HEK293T (cell line): Measurements from ENCODE around the gene RASD2.

Experiments
- ARNT ChIP-seq: fragments of 450-650 bp; IDR thresholded peaks from 2 replicates; pipeline ENCODE4 v1.6.1; 2017; ENCODE audit warnings: mild to moderate bottlenecking
- BHLHE40 ChIP-seq: fragments of 450-650 bp; IDR thresholded peaks from 2 replicates; pipeline ENCODE4 v1.6.1; 2016; ENCODE audit warnings: mild to moderate bottlenecking, moderate library complexity, borderline replicate concordance
- CTBP1 ChIP-seq: fragments of 450-650 bp; IDR thresholded peaks from 2 replicates; pipeline ENCODE4 v1.6.1; 2016; ENCODE audit warnings: borderline replicate concordance
- ELF4 ChIP-seq: fragments of 450-650 bp; IDR thresholded peaks from 2 replicates; pipeline ENCODE4 v1.6.1; 2017; ENCODE audit warnings: antibody characterized with exemption
- FOXA1 ChIP-seq: fragments of 450-650 bp; IDR thresholded peaks from 2 replicates; pipeline ENCODE4 v1.6.1; 2016; ENCODE audit warnings: mild to moderate bottlenecking
- FOXM1 ChIP-seq: fragments of 450-650 bp; IDR thresholded peaks from 2 replicates; pipeline ENCODE4 v1.6.1; 2017; ENCODE audit warnings: mild to moderate bottlenecking, borderline replicate concordance
- L3MBTL2 ChIP-seq: fragments of 450-650 bp; conservative IDR thresholded peaks from 2 replicates; pipeline ENCODE4 v1.6.1; 2016; ENCODE audit warnings: mild to moderate bottlenecking
- LEF1 ChIP-seq: fragments of 450-650 bp; IDR thresholded peaks from 2 replicates; pipeline ENCODE4 v1.6.1; 2017; ENCODE audit warnings: mild to moderate bottlenecking, borderline replicate concordance
- NFRKB ChIP-seq: fragments of 450-650 bp; IDR thresholded peaks from 2 replicates; pipeline ENCODE4 v1.6.1; 2016; ENCODE audit warnings: mild to moderate bottlenecking, moderate library complexity
- PKNOX1 ChIP-seq: fragments of 450-650 bp; IDR thresholded peaks from 2 replicates; pipeline ENCODE4 v1.6.1; 2016
- SP1 ChIP-seq: fragments of 450-650 bp; IDR thresholded peaks from 2 replicates; pipeline ENCODE4 v1.6.1; 2017
- SUZ12 ChIP-seq: fragments of 450-650 bp; IDR thresholded peaks from 2 replicates; pipeline ENCODE4 v1.6.1; 2016; ENCODE audit warnings: mild to moderate bottlenecking
- TARDBP ChIP-seq: fragments of 450-650 bp; IDR thresholded peaks from 2 replicates; pipeline ENCODE4 v1.6.1; 2016
- ZNF384 ChIP-seq: fragments of 450-650 bp; IDR thresholded peaks from 2 replicates; pipeline ENCODE4 v1.6.1; 2016

- TF ChIP-seq ZNF384 (no peak), FOXM1 (no peak), SP1 (no peak), BHLHE40 (no peak), L3MBTL2 (no peak), PKNOX1 (no peak), SUZ12 (no peak), FOXA1 (no peak), TARDBP (no peak), LEF1 (no peak), ARNT (no peak), ELF4 (no peak), CTBP1 (no peak), NFRKB (no peak)
These were observed 3.6 kb downstream of the RASD2 start for GRCh38 chr22:35544189-35544588.
